ENCODE measurements around the gene ZNF566.

ZNF566 gene

DNA sequence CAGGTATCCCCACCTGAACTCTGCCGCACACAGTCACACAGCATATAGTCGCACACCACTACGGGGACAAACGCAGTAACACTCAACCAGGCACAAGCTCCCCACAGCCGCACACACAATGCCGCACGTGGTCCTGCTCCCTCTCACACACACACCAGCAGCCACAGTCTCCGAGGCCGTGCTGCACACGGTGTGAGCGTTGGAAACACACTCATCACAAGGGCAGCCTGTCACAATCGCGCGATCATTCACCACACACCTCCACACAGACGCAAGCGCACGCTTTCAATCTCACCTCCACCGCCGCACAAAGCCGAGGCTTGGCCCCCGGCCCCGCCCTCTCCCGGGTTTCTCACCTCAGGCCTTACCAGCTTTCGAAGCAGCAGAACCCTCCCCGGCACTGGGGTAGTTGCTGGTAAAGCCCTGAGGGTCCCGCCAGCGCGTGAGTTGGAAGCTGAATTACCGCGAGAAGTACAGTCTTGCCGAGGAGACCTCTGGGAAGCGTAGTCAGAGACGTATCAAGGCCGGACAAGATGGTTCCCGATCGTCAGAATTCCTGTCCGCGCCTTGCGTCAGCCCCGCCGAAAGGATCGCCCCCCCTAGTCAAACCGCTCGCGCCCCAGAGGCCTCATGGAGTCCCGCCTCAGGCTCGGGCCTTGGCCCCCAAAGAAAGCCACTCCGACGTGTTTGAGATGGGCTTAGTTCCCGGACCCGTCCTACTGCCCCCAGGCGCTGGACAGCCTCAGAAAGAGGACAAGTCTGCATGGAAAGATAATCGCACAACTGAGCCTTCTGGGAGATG is at the start of gene ZNF566:
Gene ZNF566 (minus strand): TSS at position 444 of the 802 bp plus-strand sequence. CDS start 13,004 bp downstream, outside the sequence.
- TF ChIP-seq CREB1 (IDR thresholded peaks at IDR 0.05; ENCODE audit: low read depth), result no peak
- TF ChIP-seq, protein P1, sequence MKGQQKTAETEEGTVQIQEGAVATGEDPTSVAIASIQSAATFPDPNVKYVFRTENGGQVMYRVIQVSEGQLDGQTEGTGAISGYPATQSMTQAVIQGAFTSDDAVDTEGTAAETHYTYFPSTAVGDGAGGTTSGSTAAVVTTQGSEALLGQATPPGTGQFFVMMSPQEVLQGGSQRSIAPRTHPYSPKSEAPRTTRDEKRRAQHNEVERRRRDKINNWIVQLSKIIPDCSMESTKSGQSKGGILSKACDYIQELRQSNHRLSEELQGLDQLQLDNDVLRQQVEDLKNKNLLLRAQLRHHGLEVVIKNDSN (IDR thresholded peaks at IDR 0.05), result peak; percentile 59
- TF ChIP-seq TCF12 (IDR thresholded peaks at IDR 0.05; ENCODE audit: low read depth), result peak; percentile 35; the same call in 1 of the 2 replicates
- TF ChIP-seq EP300 (IDR thresholded peaks at IDR 0.05; ENCODE audit: borderline replicate concordance), result no peak
- 0 out of 2 replicates have a peak, but pooled peaks have one; percentile 40 for TF ChIP-seq ZBTB7A (IDR thresholded peaks at IDR 0.05; ENCODE audit: low read depth)
- TF ChIP-seq CEBPB (IDR thresholded peaks at IDR 0.05), result 0 out of 2 replicates have a peak, but pooled peaks have one; percentile 7
- no peak for TF ChIP-seq RAD21 (IDR thresholded peaks at IDR 0.05; ENCODE audit: low read depth)
- TF ChIP-seq TEAD4 (IDR thresholded peaks at IDR 0.05), result peak; percentile 35
- TF ChIP-seq, protein P2, sequence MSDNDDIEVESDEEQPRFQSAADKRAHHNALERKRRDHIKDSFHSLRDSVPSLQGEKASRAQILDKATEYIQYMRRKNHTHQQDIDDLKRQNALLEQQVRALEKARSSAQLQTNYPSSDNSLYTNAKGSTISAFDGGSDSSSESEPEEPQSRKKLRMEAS (IDR thresholded peaks at IDR 0.05), result peak; percentile 97
- TF ChIP-seq TAF1 (IDR thresholded peaks at IDR 0.05; ENCODE audit: low read depth), result peak; percentile 1; the same call in 1 of the 2 replicates
- TF ChIP-seq, protein P3, sequence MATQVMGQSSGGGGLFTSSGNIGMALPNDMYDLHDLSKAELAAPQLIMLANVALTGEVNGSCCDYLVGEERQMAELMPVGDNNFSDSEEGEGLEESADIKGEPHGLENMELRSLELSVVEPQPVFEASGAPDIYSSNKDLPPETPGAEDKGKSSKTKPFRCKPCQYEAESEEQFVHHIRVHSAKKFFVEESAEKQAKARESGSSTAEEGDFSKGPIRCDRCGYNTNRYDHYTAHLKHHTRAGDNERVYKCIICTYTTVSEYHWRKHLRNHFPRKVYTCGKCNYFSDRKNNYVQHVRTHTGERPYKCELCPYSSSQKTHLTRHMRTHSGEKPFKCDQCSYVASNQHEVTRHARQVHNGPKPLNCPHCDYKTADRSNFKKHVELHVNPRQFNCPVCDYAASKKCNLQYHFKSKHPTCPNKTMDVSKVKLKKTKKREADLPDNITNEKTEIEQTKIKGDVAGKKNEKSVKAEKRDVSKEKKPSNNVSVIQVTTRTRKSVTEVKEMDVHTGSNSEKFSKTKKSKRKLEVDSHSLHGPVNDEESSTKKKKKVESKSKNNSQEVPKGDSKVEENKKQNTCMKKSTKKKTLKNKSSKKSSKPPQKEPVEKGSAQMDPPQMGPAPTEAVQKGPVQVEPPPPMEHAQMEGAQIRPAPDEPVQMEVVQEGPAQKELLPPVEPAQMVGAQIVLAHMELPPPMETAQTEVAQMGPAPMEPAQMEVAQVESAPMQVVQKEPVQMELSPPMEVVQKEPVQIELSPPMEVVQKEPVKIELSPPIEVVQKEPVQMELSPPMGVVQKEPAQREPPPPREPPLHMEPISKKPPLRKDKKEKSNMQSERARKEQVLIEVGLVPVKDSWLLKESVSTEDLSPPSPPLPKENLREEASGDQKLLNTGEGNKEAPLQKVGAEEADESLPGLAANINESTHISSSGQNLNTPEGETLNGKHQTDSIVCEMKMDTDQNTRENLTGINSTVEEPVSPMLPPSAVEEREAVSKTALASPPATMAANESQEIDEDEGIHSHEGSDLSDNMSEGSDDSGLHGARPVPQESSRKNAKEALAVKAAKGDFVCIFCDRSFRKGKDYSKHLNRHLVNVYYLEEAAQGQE (IDR thresholded peaks at IDR 0.05; ENCODE audit: low read depth), result no peak
- TF ChIP-seq NFIC (IDR thresholded peaks at IDR 0.05), result no peak
- TF ChIP-seq YY1 (IDR thresholded peaks at IDR 0.05; ENCODE audit: low read depth), result peak; percentile 90
- no peak for TF ChIP-seq EGR1 (IDR thresholded peaks at IDR 0.05)
- no peak for TF ChIP-seq FOXM1 (IDR thresholded peaks at IDR 0.05; ENCODE audit: borderline replicate concordance, low read depth)

DNA sequence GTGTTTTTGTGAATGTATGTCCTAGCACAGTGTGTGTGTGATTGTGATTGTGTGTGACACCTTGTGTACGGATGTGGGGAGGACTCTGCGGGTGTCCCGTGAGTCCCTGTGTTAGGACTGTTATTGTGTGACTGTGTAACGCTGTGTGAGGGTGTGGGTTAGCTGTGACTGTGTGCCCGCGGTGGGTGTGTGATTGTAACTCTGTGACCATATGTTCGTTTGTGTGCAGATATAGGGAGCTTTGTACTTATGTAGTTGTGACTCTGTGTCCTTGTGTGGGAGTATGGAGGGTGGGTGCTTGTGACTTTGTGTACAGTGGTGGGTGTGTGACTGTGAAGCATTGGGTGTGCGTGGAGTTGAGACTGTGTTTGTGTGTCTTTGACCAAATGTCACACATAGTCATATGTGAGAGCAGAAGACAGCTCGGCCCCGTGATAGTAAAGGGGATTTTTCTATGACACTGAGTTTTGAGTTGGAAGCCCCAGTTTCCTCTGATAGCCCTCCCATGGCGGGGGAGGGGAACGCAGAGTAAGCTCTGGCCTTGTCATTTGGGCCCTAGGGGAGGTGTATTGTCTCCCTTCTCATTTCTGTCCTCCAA is 39.7 kb upstream of the ZNF566 start:
- TF ChIP-seq CREB1 (IDR thresholded peaks at IDR 0.05; ENCODE audit: low read depth) (no peak), RAD21 (IDR thresholded peaks at IDR 0.05; ENCODE audit: low read depth) (no peak), EP300 (IDR thresholded peaks at IDR 0.05; ENCODE audit: borderline replicate concordance) (no peak), TAF1 (IDR thresholded peaks at IDR 0.05; ENCODE audit: low read depth) (no peak), CEBPB (IDR thresholded peaks at IDR 0.05) (no peak), EGR1 (IDR thresholded peaks at IDR 0.05) (no peak), YY1 (IDR thresholded peaks at IDR 0.05; ENCODE audit: low read depth) (no peak)
- TF ChIP-seq, protein P1 (IDR thresholded peaks at IDR 0.05), result no peak
- TF ChIP-seq, protein P2 (IDR thresholded peaks at IDR 0.05), result no peak
- TF ChIP-seq, protein P3 (IDR thresholded peaks at IDR 0.05; ENCODE audit: low read depth), result no peak

DNA sequence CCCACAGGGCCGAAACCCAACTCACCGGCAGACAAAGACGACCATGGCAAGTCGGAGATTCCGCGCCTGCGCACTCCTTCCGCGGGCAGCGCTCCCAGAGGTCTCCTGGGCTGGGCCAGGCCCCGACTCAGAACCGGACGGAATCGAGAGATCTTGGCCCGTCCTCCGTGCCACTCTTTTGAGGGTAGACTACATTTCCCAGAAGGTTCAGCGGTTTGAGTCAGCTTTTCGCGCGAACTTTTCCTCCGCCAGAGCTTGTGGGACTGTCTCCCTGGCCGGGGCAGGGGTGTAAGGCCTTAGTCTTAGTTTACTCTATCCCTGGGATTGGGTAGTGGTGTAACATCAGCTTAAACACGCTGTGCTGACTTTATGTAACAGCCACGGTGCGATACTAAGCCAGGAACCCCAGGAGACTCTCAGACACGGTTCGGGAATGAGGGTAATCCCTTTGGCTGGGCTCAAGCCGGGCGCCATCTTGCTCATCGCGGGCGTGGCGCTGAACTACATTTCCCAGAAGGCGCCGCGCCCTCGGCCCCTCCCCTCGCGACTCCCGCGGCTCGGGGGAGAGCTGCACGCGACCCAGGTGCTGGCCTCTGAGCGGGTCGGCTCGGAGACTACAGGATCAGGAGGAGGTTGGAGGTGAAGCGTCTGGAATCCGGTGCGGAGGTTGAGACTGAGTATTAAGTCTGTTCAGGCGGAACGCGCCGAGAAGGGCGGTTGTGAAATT is 39.0 kb upstream of the ZNF566 start, which contains the start of gene ZNF260:
Gene ZNF260 (minus strand): TSS at position 78 of the 727 bp plus-strand sequence. CDS start 13,033 bp downstream, outside the sequence.
- TF ChIP-seq TCF12 (IDR thresholded peaks at IDR 0.05; ENCODE audit: low read depth) (peak; percentile 35; the same call in 1 of the 2 replicates), TAF1 (IDR thresholded peaks at IDR 0.05; ENCODE audit: low read depth) (peak; percentile 64), NFIC (IDR thresholded peaks at IDR 0.05) (no peak), CREB1 (IDR thresholded peaks at IDR 0.05; ENCODE audit: low read depth) (peak; percentile 77), YY1 (IDR thresholded peaks at IDR 0.05; ENCODE audit: low read depth) (peak; percentile 94), TEAD4 (IDR thresholded peaks at IDR 0.05) (no peak)
- TF ChIP-seq, protein P2 (IDR thresholded peaks at IDR 0.05), result peak; percentile 73

DNA sequence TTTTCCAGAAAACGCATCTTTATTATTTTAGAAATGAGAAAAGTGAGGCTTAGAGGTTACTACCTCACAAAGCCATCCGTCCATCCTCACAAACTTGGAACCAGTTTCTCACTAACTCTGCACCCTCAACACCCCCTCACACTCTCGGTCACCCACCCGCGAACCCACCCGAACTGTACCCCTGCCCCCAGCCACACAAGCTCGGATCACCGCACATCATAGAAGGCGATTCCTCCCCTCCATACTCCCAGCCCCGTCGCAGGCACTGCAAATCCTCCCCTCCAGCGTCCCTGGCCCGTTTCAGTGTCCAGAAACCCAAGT is 38.5 kb upstream of the ZNF566 start:
- TF ChIP-seq, protein P1 (IDR thresholded peaks at IDR 0.05), result no peak
- TF ChIP-seq FOXM1 (IDR thresholded peaks at IDR 0.05; ENCODE audit: borderline replicate concordance, low read depth) (no peak), NFIC (IDR thresholded peaks at IDR 0.05) (no peak), TAF1 (IDR thresholded peaks at IDR 0.05; ENCODE audit: low read depth) (no peak), EP300 (IDR thresholded peaks at IDR 0.05; ENCODE audit: borderline replicate concordance) (no peak), ZBTB7A (IDR thresholded peaks at IDR 0.05; ENCODE audit: low read depth) (no peak), EGR1 (IDR thresholded peaks at IDR 0.05) (no peak), TEAD4 (IDR thresholded peaks at IDR 0.05) (no peak), CREB1 (IDR thresholded peaks at IDR 0.05; ENCODE audit: low read depth) (no peak), RAD21 (IDR thresholded peaks at IDR 0.05; ENCODE audit: low read depth) (no peak), YY1 (IDR thresholded peaks at IDR 0.05; ENCODE audit: low read depth) (no peak), TCF12 (IDR thresholded peaks at IDR 0.05; ENCODE audit: low read depth) (no peak), CEBPB (IDR thresholded peaks at IDR 0.05) (no peak)
- TF ChIP-seq, protein P2 (IDR thresholded peaks at IDR 0.05), result no peak
- TF ChIP-seq, protein P3 (IDR thresholded peaks at IDR 0.05; ENCODE audit: low read depth), result no peak
